Inflammatory macrophage treated with lipopolysaccharide for 4 hours (primary cell): ENCODE results near the gene FOXA2.

Experiments
- DNase-seq: peaks from one replicate; pipeline ENCODE4 v3.0.0-alpha.2; 2020

Gene FOXA2

GRCh38 chr20:22583773-22584521 lies 425 bp downstream of the FOXA2 start:
- DNase-seq = no peak

GRCh38 chr20:22582964-22583772 lies 1.2 kb downstream of the FOXA2 start:
- DNase-seq = no peak

- no peak for DNase-seq
Observed at GRCh38 chr20:22582386-22582963, 1.9 kb downstream of the FOXA2 start.

DNA sequence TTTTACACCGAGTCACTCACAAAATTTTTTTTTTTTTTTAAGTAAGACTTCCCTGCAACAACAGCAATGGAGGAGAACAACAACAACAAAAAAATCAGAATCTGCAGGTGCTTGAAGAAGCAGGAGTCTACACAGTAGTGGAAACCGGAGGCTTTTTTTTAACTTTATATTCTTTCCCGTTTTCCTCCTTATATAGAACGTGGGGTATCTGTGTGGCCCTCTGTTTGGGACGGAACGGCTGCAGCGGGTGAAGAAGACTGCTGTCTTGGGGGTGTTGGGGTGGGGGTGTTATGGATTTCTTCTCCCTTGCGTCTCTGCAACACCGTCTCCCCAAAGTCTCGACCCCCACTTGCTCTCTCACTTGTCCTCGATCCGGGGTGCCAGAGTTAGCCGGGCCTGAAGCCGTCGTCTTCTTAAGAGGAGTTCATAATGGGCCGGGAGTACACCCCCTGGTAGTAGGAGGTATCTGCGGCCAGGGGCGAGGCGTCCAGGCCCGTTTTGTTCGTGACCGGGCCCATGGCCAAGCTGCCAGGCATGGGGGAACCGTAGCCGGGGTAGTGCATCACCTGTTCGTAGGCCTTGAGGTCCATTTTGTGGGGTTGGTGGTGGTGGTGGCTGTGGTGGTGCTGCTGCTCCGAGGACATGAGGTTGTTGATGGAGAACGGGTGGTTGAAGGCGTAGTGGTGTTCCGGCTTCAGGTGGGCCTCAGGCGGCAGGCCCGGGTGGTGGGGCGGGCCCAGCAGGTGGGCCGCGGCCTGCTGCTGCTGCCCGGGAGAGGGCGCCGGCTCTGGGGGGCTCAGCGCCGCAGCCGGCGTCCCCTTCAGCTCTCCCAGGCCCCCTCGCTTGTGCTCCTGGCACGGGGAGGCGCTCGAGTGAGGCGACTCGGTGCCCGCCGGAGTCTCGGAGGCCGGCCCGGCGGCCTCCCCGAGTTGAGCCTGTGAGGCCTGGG lies 2.7 kb downstream of the FOXA2 start:
- no peak for DNase-seq

DNA sequence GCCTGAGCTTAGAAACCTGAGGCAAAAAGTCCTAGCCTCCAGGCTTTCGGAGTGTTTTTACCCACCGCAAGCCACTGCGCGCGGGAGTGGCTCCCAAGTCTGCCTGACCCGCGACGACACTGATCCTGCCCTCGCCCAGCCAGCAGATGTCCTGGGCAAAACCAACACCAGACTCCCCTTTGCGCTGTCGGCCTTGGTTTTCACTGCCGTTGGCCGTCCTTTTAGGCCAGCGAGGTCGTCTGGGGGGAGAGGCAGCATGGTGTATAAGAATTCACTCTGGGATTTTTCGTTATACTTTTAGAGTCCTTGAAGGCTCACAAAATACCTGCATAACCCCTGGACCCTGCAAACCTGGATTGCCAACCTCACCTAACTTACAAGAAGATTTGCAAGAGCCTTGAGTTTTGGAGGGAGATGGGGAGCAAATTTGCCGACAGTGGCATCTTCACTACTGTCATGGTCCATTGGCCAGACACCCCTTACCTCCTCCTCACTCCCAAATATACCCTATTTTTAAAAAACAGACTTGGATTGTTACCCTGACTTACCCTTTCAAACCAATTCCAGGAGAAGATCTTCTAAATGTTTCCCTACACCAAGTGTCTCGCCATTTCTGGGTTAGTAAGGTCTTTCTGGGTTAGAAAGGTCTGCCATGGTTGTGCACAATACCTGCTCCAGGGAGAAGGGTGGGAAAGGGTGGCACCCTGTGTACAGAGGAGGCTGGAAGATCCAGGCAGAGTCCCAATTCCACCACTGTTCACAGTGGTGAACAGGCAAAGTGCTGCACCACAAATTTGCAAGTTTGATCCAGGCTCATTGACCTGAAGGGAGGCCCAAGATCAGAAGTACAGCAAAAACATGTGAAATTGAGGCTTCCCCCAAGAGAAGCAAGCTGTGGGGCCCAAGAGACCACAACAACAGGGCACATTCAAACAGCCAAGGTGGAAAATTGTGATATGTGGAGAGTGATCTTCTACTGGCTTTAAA lies 4.4 kb downstream of the FOXA2 start:
- no peak for DNase-seq

DNA sequence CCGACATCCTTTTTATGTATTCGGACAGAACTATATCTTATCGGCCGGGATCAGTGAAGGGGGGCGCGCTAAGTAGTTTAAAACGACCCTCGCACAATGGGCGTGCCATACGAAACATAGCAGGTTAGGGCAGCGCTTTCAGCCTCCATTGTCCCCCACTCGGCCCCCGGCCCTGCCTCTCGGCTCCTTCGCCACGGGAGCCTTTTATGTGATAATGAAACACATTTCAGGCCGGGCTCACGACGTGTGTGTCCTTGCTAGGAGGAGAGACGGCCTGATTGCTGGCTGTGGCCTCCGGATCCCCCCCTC lies 5.3 kb downstream of the FOXA2 start:
- no peak for DNase-seq

GRCh38 chr20:22578221-22579118 lies 5.9 kb downstream of the FOXA2 start:
- DNase-seq = no peak

- no peak for DNase-seq
Observed at GRCh38 chr20:22577515-22578220, 6.7 kb downstream of the FOXA2 start.

- no peak for DNase-seq
Observed at GRCh38 chr20:22576733-22577514, 7.4 kb downstream of the FOXA2 start.

- DNase-seq = no peak
Observed at GRCh38 chr20:22576273-22576672, 8.1 kb downstream of the FOXA2 start.

- DNase-seq = no peak
Observed at GRCh38 chr20:22575737-22576136, 8.6 kb downstream of the FOXA2 start.

DNA sequence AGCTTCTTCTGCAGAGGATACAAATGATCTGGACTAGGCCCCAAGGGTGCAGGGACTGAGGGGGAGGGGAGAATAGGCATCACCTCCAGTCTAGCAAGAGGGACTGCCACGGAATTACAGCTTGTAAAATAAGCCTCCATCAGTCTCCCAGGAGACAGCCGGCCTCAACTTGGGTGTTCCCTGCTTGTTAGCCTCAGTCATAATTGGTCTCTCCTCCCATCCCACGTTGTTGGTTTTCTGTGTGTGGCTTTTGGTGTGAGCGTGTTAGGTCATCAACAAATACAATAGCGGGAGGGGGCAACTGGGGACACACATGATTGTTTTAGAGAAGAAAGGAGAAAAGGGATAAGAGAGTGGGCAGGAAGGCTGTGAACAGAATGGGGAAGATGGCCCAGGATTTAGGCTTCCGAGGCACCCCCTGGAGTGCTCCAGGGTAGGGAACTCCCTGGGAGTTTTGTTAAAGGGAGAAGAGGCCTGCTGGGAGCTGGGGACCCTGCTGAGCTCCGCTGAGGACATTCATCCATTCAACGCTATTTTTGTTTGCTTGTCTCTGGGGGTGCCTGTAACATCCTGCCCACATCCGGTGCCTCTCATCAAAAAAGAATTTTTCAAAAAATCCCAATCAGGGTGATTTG lies 9.2 kb downstream of the FOXA2 start:
- no peak for DNase-seq

- DNase-seq = no peak
Observed at GRCh38 chr20:22574545-22575086, 9.8 kb downstream of the FOXA2 start.

DNA sequence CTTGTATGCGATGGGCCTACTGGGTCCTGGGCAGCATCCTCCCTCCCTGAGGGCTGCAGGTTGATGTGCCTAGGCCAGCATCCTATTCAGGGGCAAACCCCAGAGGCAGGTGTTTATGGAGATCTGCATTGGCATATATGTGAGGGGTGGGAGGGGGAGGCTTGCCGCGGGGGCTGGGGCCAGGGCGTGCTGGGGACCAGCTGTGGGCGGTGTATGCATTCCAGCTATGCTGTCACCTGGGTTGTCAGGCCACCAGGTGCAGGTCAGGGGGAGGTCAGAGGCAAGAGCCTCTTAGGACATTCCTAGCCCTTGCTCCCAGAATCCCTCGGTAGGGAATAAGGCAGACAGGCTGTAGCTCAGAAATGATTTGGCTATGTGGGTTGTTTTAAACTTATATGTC lies 11.9 kb downstream of the FOXA2 start:
- DNase-seq = no peak

GRCh38 chr20:22572023-22572422 lies 12.3 kb downstream of the FOXA2 start:
- DNase-seq = no peak

- DNase-seq = no peak
Observed at GRCh38 chr20:22569353-22569752, 15.0 kb downstream of the FOXA2 start.

DNA sequence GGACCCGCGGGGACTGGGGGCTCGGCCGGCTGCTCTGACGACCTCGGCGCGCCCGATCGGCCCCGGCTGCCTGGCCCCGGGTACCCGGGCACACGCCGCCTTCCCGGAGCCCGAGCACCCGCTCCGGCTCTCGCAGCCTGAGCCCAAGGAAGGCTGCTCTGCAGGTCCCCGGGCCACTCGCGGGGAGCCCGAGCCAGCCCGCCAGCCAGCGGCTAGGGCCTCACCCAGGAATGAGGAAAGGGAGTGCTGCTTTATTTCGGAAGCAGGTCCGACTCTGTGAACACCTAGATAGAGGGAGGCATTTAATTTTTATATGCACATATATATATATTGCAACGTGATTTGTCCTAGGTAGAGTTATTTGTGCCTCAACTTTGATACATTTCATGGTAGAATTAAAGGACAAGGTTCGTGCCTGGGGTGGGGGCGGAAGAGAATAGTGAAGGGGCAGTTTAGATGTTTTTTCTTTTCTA lies 15.5 kb downstream of the FOXA2 start:
- no peak for DNase-seq
